HG02973 (cell line): ENCODE measurements around the gene CTNNA3.

Source experiments
- ATAC-seq: cut with Tn5 transposase; IDR thresholded peaks from one replicate; pipeline ENCODE4 v1.9.1; 2021; ENCODE audit warnings: moderate library complexity; ENCODE audit not compliant: unreplicated experiment

CTNNA3 gene

GRCh38 chr10:67144530-67144929 lies 551.5 kb downstream of the CTNNA3 start:
- ATAC-seq, result no peak

GRCh38 chr10:67141300-67141699 lies 554.7 kb downstream of the CTNNA3 start:
- ATAC-seq, result no peak

DNA sequence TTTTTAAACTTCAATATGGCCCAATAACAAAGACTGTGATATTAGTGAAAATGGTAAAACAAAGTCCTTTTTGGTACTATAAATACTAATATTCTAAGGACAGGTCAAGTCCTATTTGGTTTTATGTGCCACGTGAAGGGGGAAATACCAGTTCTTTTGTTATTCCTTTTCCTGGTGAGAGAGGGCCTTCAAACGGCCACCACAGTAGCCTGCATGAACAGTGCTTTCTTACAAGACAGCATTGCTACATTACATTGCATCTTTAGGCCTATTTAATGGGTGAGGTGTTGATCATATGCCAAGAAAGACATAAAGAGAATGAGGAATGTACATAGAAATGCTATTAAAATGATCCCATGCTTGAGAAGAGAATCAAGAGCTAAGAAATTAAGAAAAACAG lies 555.4 kb downstream of the CTNNA3 start:
- no peak for ATAC-seq

DNA sequence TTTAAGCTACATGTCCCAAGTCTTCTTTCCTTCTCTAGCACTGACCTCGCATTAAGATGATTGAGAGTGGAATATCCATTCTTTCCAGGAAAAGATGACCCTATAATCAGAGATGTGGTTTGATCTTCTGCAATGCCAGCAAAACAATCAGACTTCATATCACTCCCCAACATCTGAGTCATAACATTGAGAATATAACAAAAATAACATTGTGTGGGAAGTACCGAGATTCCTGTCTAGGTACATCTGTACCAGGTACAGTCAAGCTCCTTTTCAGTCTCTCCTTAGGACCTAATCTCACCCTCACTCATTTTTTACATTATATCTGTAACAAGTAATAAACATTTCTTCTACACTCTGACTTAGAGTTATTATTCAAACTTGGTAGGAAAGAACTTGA lies 568.6 kb downstream of the CTNNA3 start:
- ATAC-seq, result no peak

DNA sequence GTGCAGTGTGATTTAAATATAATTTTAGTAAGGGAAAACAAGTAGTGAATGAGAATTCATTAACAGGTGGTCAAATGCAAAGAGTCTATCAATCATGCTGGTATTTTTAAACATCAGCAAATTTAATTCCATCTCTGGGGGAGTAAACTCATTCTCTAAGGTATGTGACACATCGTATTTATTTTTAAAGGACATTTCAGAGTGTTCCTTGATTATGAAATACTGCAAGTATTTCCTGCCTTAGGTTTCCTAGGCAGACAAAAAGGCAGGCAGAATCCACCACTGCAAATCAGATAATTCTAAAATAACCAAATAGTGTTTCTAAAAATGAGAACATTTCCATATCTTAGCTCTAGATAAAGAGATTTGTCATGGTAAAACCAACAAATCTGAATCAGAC lies 576.3 kb downstream of the CTNNA3 start:
- no peak for ATAC-seq

DNA sequence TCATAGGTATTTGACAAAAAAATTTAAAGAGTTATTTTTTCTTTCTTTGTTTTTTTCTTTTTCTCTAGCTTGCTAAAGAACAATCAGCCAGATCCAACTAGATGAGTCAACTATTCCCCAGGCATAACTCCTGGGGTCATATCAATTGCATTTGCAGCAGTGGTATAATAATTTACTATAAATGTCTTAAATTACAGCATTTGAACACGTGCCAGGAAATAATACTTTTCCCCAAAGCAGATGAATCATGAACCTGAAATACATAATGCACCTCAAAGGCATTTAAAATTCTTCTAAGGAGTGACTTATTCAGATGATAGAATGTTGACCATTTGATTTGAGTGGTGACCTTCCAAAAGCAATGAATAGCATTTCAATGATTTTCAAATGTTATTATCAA lies 580.0 kb downstream of the CTNNA3 start:
- ATAC-seq, result no peak

GRCh38 chr10:67114945-67115344 lies 581.0 kb downstream of the CTNNA3 start:
- ATAC-seq, result no peak

DNA sequence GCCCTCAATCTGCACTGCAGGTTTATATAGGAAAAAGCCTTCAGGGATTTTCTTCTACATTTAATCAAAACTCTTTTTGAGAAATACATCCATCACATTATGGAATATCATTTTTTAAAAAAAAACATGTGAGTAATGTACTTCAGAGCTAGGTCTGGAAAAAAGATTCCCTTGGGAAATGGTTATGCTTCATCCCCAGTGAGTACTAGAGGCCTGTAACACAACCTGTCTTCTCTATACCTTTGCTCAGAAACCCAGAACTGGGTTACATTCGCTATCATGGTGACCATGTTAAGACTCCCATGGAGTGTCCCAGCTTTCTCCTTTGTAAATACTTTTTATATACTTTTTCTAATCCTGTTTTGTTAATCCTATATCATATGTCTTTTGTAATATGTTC lies 583.2 kb downstream of the CTNNA3 start:
- ATAC-seq, result no peak

- ATAC-seq, result no peak
These were observed 585.7 kb downstream of the CTNNA3 start for GRCh38 chr10:67110286-67110685.

GRCh38 chr10:67107670-67108069 lies 588.3 kb downstream of the CTNNA3 start:
- no peak for ATAC-seq

DNA sequence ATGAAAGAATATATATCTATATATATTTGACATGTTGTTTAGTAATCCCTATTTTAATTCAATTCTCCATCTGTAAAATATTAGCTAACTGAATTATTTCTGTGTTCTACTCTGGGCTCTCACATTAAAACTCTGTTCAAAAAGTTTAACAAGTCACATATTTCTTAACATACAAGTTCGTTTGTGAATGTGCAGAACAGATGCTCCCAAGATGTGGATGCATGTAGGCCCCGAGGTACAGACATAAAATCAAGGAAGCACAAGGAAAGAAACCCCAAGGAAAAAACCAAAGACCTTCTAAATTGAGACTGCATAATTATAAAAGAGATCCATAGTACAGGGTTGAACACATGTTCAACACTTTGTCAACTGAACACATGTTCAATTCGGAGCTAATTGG lies 595.0 kb downstream of the CTNNA3 start:
- no peak for ATAC-seq

DNA sequence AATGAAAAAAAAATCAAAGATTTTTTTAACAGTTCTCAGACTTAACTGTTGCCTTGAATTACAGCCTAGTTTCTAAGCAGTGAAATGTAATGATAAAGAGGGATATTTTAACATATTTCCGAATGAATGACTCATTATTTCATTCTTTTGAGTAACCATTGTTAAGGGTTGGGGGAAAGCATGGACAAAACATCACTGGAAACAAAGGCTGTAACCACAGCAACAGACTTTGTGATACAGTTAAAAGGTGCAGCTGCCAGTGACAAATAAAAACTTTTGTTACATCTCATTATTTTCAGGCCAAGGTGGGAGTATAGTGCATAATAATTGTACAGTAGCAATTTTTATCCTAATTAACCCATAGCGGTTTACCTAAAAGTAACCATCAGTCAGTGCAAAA lies 597.5 kb downstream of the CTNNA3 start:
- no peak for ATAC-seq

GRCh38 chr10:67095531-67095930 lies 600.5 kb downstream of the CTNNA3 start:
- no peak for ATAC-seq

GRCh38 chr10:67088036-67088435 lies 608.0 kb downstream of the CTNNA3 start:
- no peak for ATAC-seq

DNA sequence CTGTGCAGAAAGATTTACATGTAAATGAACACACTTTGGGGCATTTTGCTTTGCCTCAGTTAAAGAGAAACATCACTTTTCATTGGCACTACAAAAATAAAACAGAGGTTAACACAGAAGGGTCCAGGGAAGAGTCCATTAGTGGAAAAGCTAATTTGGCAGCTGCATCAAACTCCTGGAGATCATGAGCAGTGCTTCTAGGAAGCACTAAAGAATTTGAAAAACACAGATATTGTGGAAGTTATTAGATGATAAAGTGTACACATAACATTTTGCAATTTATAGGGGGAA lies 608.9 kb downstream of the CTNNA3 start:
- ATAC-seq, result no peak

DNA sequence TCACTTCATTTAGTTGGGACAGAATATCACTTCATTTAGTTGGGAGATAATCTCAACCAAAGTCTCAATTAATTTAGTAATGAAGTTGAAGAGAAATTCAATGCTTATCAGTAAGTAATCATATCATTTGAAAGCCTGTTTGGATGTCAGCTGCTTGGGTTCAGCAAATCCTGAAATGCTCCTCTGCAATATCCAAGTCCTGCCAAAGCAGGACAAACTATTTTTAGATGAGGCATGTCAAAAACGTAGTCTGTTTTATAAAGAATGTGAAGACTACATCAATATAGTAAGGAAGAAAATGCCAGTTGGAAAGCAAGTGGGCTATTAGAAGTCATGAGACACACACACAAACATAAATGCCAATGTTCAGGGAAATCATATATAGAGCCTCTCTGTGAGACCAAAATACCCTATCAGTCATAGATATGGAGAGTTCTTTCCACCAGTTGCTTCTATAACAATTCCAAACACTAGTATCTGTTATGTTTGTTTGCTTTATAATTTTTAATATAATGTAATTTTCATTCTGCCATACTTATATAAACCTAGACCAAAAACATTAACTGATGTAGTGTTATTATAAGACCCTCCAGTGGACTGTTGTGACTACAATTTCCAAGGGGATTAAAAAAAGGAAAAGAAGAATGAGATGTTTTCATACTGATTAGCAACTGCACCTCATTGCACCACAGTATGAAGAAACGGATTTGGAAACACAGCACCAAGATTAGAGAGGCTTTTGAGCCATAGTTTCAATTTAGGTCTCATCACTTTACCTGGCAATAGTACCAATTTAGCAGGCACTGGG lies 609.5 kb downstream of the CTNNA3 start:
- ATAC-seq, result no peak

DNA sequence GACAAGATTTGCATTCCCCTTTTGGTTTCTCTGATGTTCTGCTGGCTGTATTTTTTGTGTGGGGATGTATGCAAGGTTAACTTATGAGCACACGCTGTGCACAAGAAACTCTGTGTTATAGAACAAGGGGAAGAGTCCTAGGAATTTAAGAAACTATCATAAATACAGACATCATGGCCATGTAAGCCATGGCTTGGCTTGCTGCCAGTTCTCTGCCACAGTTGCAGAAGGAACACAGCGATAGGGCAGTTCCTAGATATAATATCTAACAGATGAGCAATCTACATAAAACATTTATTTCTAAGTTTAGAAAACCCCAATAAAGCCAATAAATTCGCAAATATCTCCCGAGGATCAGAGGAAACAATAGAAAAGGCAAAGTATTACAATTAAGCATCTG lies 616.9 kb downstream of the CTNNA3 start:
- no peak for ATAC-seq

DNA sequence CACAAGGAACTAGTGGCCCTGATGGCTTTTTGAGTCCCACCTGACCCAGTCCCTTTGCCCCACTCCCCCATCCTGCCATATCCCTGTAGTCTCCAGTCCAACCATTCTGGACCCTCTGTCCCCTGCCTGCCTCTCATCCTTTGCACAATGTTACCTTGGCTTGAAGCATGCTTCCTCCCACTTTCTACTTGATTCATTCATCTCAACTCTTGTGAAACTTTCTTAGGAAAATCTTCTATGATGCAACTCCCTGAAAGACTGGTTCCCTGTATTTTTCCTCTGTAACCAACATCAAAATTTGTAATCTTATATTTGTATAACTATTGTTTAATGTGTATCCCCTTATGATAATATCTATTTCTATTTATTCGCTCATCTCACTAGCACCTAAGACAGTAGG lies 618.6 kb downstream of the CTNNA3 start:
- no peak for ATAC-seq

GRCh38 chr10:67076144-67076543 lies 619.9 kb downstream of the CTNNA3 start:
- ATAC-seq, result no peak

- ATAC-seq, result no peak
These were observed 620.5 kb downstream of the CTNNA3 start for GRCh38 chr10:67075491-67075971.

DNA sequence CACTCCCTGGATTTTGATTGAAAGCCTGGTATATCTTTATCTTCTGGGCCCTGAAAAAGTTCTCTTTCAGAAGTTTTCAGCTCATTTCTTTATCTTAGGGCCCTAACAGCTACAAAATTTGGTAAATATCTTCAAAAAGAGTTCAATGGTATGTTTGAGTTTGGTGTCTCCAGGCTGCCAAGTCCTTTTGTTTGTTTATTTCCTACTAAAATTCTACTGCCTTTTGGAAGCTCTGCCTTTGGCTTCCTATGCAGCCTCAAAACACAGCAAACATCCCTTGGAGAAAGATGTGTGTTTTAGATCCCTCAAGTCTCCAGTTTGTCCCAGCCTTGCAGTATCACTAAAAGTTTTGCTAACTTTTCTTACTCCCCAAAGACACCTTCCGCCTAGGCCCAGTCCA lies 623.3 kb downstream of the CTNNA3 start:
- ATAC-seq, result no peak

DNA sequence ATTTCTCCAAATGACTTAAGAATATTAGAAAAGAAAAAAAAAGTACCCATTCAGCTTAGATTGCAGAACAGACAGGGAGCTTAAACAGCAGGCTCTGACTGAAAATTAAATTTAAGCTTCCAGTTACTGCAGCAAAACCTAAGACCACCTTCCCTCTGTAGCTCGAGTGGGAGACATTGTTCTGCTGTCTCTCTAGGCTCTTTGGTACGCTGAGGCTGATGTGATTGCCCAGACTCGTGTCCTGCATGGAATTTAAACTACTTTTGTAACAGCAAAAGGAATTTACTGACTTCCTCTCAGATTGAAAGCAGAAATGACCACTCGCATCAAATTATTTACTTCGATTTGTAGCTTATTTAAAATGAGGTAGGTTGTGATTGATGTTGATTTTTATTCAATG lies 645.6 kb downstream of the CTNNA3 start:
- ATAC-seq, result no peak

GRCh38 chr10:67049988-67050387 lies 646.0 kb downstream of the CTNNA3 start:
- ATAC-seq, result no peak
